MM.1S (cell line): ENCODE results near the gene SNAPC4.

Experiments
- DNase-seq: peaks from one replicate; pipeline ENCODE4 v3.0.0-alpha.2; 2015
- H2AFZ ChIP-seq: fragments of 300-600 bp; sonication (generic); 2 replicates; pipeline ENCODE4 v1.6.0; 2016; ENCODE audit warnings: antibody characterized with exemption, low read length
- H3F3A ChIP-seq: fragments of 300-600 bp; sonication (generic); 2 replicates; pipeline ENCODE4 v1.6.1; 2016; ENCODE audit warnings: mild to moderate bottlenecking, antibody characterized with exemption, low read length, moderate library complexity, mixed read lengths; ENCODE audit not compliant: insufficient read depth
- H3K27ac ChIP-seq: fragments of 300-600 bp; sonication (generic); 2 replicates; pipeline ENCODE4 v1.5.1; 2016; ENCODE audit warnings: mild to moderate bottlenecking, low read length
- H3K27me3 ChIP-seq: fragments of 300-600 bp; sonication (generic); replicated peaks from 2 replicates; pipeline ENCODE4 v1.6.0; 2016; ENCODE audit warnings: low read length; ENCODE audit not compliant: insufficient read depth
- H3K36me3 ChIP-seq: fragments of 300-600 bp; sonication (generic); replicated peaks from 2 replicates; pipeline ENCODE4 v1.6.1; 2016; ENCODE audit warnings: mild to moderate bottlenecking, low read length, mixed read lengths; ENCODE audit not compliant: insufficient read depth
- H3K4me1 ChIP-seq: fragments of 300-600 bp; sonication (generic); 2 replicates; pipeline ENCODE4 v1.6.1; 2016; ENCODE audit warnings: low read length, mixed read lengths
- H3K4me2 ChIP-seq: fragments of 300-600 bp; sonication (generic); 2 replicates; pipeline ENCODE4 v1.6.0; 2016; ENCODE audit warnings: low read depth, low read length
- H3K4me3 ChIP-seq: fragments of 300-600 bp; sonication (generic); 2 replicates; pipeline ENCODE4 v1.5.1; 2016; ENCODE audit warnings: low read length, mixed read lengths
- H3K79me2 ChIP-seq: fragments of 300-600 bp; sonication (generic); 2 replicates; pipeline ENCODE4 v1.6.1; 2016; ENCODE audit warnings: mixed run types, low read length, mixed read lengths
- H3K9ac ChIP-seq: fragments of 300-600 bp; sonication (generic); 2 replicates; pipeline ENCODE4 v1.6.1; 2016; ENCODE audit warnings: low read length, mixed read lengths
- H3K9me2 ChIP-seq: fragments of 300-600 bp; sonication (generic); replicated peaks from 2 replicates; pipeline ENCODE4 v1.6.1; 2016; ENCODE audit warnings: mild to moderate bottlenecking, low read length, mixed read lengths; ENCODE audit not compliant: insufficient read depth
- H3K9me3 ChIP-seq: fragments of 300-600 bp; sonication (generic); replicated peaks from 2 replicates; pipeline ENCODE4 v1.6.1; 2016; ENCODE audit warnings: mild to moderate bottlenecking, low read length, mixed read lengths; ENCODE audit not compliant: insufficient read depth
- H4K20me1 ChIP-seq: fragments of 300-600 bp; sonication (generic); 2 replicates; pipeline ENCODE4 v1.6.1; 2016; ENCODE audit warnings: mild to moderate bottlenecking, low read length, moderate library complexity, mixed read lengths; ENCODE audit not compliant: insufficient read depth
- CTCF ChIP-seq: fragments of 300-600 bp; sonication (generic); IDR thresholded peaks from 2 replicates; pipeline ENCODE4 v1.5.1; 2016; ENCODE audit warnings: antibody characterized with exemption, low read length, mixed read lengths
- EZH2 ChIP-seq: fragments of 300-600 bp; sonication (generic); optimal IDR thresholded peaks from 2 replicates; pipeline ENCODE3; 2017; ENCODE audit warnings: low read depth, mild to moderate bottlenecking, antibody characterized with exemption, low read length, mixed read lengths
- EZH2phosphoT487 ChIP-seq: fragments of 300-600 bp; sonication (generic); IDR thresholded peaks from 2 replicates; pipeline ENCODE4 v1.6.1; 2018; ENCODE audit warnings: antibody characterized with exemption, low read length

The SNAPC4 gene

GRCh38 chr9:136370687-136371532 is 29.1 kb downstream of the SNAPC4 start:
- H3K4me1 ChIP-seq = no peaks in the 10 kb centered on the region
- H3K79me2 ChIP-seq = no peaks in the 10 kb centered on the region
- peaks cover 40% of the 10 kb centered on the region for H3K27me3 ChIP-seq
- no peaks in the 10 kb centered on the region for H4K20me1 ChIP-seq
- H3K9me2 ChIP-seq = no peaks in the 10 kb centered on the region
- H3K4me3 ChIP-seq = no peak overlapping the region
- no peaks in the 10 kb centered on the region for H3K9me3 ChIP-seq
- H3K4me2 ChIP-seq = no peak overlapping the region
- DNase-seq = no peak
- H3K9ac ChIP-seq = no peak overlapping the region
- no peak overlapping the region for H3K27ac ChIP-seq
- H3K36me3 ChIP-seq = no peaks in the 10 kb centered on the region
- H2AFZ ChIP-seq = no peak overlapping the region
- no peak for TF ChIP-seq EZH2
- H3F3A ChIP-seq = no peaks in the 10 kb centered on the region

GRCh38 chr9:136370037-136370436 is 29.9 kb downstream of the SNAPC4 start:
- no peak overlapping the region for H3K9ac ChIP-seq
- no peak overlapping the region for H3K27ac ChIP-seq
- H3K4me1 ChIP-seq = no peaks in the 10 kb centered on the region
- no peaks in the 10 kb centered on the region for H3K9me3 ChIP-seq
- TF ChIP-seq EZH2 (no peak), CTCF (no peak)
- H3K36me3 ChIP-seq = no peaks in the 10 kb centered on the region
- no peaks in the 10 kb centered on the region for H3K79me2 ChIP-seq
- no peaks in the 10 kb centered on the region for H4K20me1 ChIP-seq
- H3K4me2 ChIP-seq = no peak overlapping the region
- no peaks in the 10 kb centered on the region for H3F3A ChIP-seq
- no peaks in the 10 kb centered on the region for H3K9me2 ChIP-seq
- H3K4me3 ChIP-seq = no peak overlapping the region
- H2AFZ ChIP-seq = no peak overlapping the region
- DNase-seq = no peak
- peaks cover 40% of the 10 kb centered on the region for H3K27me3 ChIP-seq

- Histone ChIP-seq H2AFZ (no peak overlapping the region), H3K4me3 (no peak overlapping the region), H3K9ac (no peak overlapping the region), H3K79me2 (no peaks in the 10 kb centered on the region), H4K20me1 (no peaks in the 10 kb centered on the region), H3F3A (no peaks in the 10 kb centered on the region), H3K9me3 (no peaks in the 10 kb centered on the region), H3K36me3 (no peaks in the 10 kb centered on the region), H3K4me1 (peaks cover 5% of the 10 kb centered on the region), H3K4me2 (no peak overlapping the region), H3K9me2 (no peaks in the 10 kb centered on the region), H3K27ac (no peak overlapping the region), H3K27me3 (peaks cover 40% of the 10 kb centered on the region)
- TF ChIP-seq EZH2phosphoT487 (no peak), EZH2 (no peak), CTCF (no peak)
- no peak for DNase-seq
Measured at GRCh38 chr9:136368190-136368589, 31.8 kb downstream of the SNAPC4 start.
